HepG2 (cell line): ENCODE data around the gene KRTAP1-5. TPM values are rescaled to one million over a fixed set of nuclear protein-coding genes. Genes with fewer than 3 reads are reported as not detected.

Experiments
- ATAC-seq: fragments of 200-7000 bp; cut with Tn5 transposase; 3 replicates; pipeline ENCODE4 v1.9.1; 2020; ENCODE audit warnings: mild to moderate bottlenecking, moderate library complexity
- BruUV-seq: library from RNA; stranded (reverse); fragments of 400-500 nt; replicated peaks from 2 replicates; lab custom pipeline; 2021; lab: Mats Ljungman, UMichigan
- CTCF ChIA-PET: fragments of 300-600 bp; formaldehyde crosslinking; extraction: SDS; loops from one replicate; lab custom pipeline; 2021; ENCODE audit warnings: low total read pairs, inconsistent platforms, low intra/inter-chr PET ratio; lab: Yijun Ruan, JAX
- POLR2A ChIA-PET: fragments of 350-600 bp; sonication (Branson Sonifier 250); formaldehyde crosslinking; loops from one replicate; lab custom pipeline; 2020; ENCODE audit warnings: antibody characterized with exemption, inconsistent platforms; lab: Yijun Ruan, JAX
- DNase-seq: peaks from one replicate; pipeline ENCODE4 v3.0.0-alpha.2; 2015; ENCODE audit warnings: low spot score
- FAIRE-seq: peaks from 3 replicates; lab custom pipeline; 2011; peaks lifted over from hg19 to GRCh38; lab: Jason Lieb, UNC
- H2AFZ ChIP-seq: one replicate; pipeline ENCODE4 v1.6.1; 2011; ENCODE audit warnings: low read length, inconsistent platforms
- H3K27ac ChIP-seq: fragments of 300-600 bp; 3 replicates; pipeline ENCODE4 v1.8.0; 2011; ENCODE audit warnings: mixed run types, mild to moderate bottlenecking, mixed read lengths, low read length, inconsistent platforms; ENCODE audit not compliant: insufficient read depth; ENCODE audit errors: extremely low read length
- H3K27me3 ChIP-seq, 2 experiments: fragments of 200-600 bp in 1 of 2; 2 replicates in 1 of 2; 3 replicates in 1 of 2; pipeline versions ENCODE4 v1.6.0 to v1.8.0; 2011; ENCODE audit warnings: low read length in 2 of 2, mild to moderate bottlenecking in 2 of 2, moderate library complexity in 2 of 2, inconsistent platforms in 1 of 2; ENCODE audit not compliant: insufficient read depth in 2 of 2, control insufficient read depth in 1 of 2
- H3K36me3 ChIP-seq, 2 experiments: fragments of 200-600 bp in 1 of 2; replicated peaks in 1 of 2; 2 replicates in 1 of 2; 3 replicates in 1 of 2; pipeline versions ENCODE4 v1.5.1 to v1.8.0; 2011; ENCODE audit warnings: low read length in 2 of 2, inconsistent platforms in 1 of 2; ENCODE audit not compliant: insufficient read depth in 2 of 2, control insufficient read depth in 1 of 2
- H3K4me1 ChIP-seq: 2 replicates; pipeline ENCODE4 v1.5.1; 2012; ENCODE audit warnings: low read length, inconsistent platforms; ENCODE audit not compliant: insufficient read depth
- H3K4me2 ChIP-seq: 2 replicates; pipeline ENCODE4 v1.6.0; 2011; ENCODE audit warnings: low read depth, low read length, inconsistent platforms
- H3K4me3 ChIP-seq, 3 experiments: fragments of 200-600 bp in 1 of 3; sonication (generic), shearing (Covaris generic) in 1 of 3; replicated peaks in 1 of 3; 2 replicates each; pipeline ENCODE4 v1.5.1; 2011 to 2016; ENCODE audit warnings: low read length in 3 of 3, inconsistent platforms in 2 of 3, low read depth in 2 of 3, mild to moderate bottlenecking in 2 of 3, control low read depth in 1 of 3, mixed read lengths in 1 of 3; ENCODE audit not compliant: insufficient read depth in 1 of 3
- H3K79me2 ChIP-seq: one replicate; pipeline ENCODE4 v1.6.1; 2011; ENCODE audit warnings: low read length, inconsistent platforms; ENCODE audit not compliant: insufficient read depth
- H3K9ac ChIP-seq: 2 replicates; pipeline ENCODE4 v1.6.0; 2011; ENCODE audit warnings: mild to moderate bottlenecking, low read depth, low read length, inconsistent platforms; ENCODE audit not compliant: insufficient read depth
- H3K9me3 ChIP-seq: 2 replicates; pipeline ENCODE4 v1.5.1; 2012; ENCODE audit warnings: mild to moderate bottlenecking, low read length
- H4K20me1 ChIP-seq: 2 replicates; pipeline ENCODE4 v1.6.0; 2011; ENCODE audit warnings: inconsistent platforms, mild to moderate bottlenecking, low read length, moderate library complexity; ENCODE audit not compliant: insufficient read depth
- CHD4 ChIP-seq: fragments of 200-600 bp; sonication (generic); IDR thresholded peaks from 2 replicates; pipeline ENCODE4 v1.7.0; 2017; ENCODE audit warnings: mild to moderate bottlenecking, low read length, borderline replicate concordance
- CSRNP2 ChIP-seq: sonication (generic); formaldehyde crosslinking; conservative IDR thresholded peaks from 2 replicates; pipeline ENCODE4 v1.8.0; 2022; ENCODE audit warnings: low read depth, missing genetic modification reagents
- JUN ChIP-seq: sonication (generic); formaldehyde crosslinking; IDR thresholded peaks from 2 replicates; pipeline ENCODE4 v1.4.0; 2020; ENCODE audit warnings: mild to moderate bottlenecking, missing genetic modification reagents
- PATZ1 ChIP-seq: sonication (generic); formaldehyde crosslinking; IDR thresholded peaks from 2 replicates; pipeline ENCODE4 v1.4.0; 2020; ENCODE audit warnings: missing genetic modification reagents
- RELA ChIP-seq: sonication (generic); formaldehyde crosslinking; IDR thresholded peaks from 2 replicates; pipeline ENCODE4 v1.4.0; 2020; ENCODE audit warnings: missing genetic modification reagents
- SMAD9 ChIP-seq: sonication (generic); formaldehyde crosslinking; IDR thresholded peaks from 2 replicates; pipeline ENCODE4 v1.5.1; 2020; ENCODE audit warnings: mild to moderate bottlenecking, missing genetic modification reagents
- THAP11 ChIP-seq: IDR thresholded peaks from 2 replicates; pipeline ENCODE4 v1.6.1; 2016; ENCODE audit warnings: missing biosample characterization, missing genetic modification reagents
- TMF1 ChIP-seq: sonication (generic); formaldehyde crosslinking; IDR thresholded peaks from 2 replicates; pipeline ENCODE4 v1.8.1; 2022; ENCODE audit warnings: low read depth, missing genetic modification reagents
- U2AF2 ChIP-seq: fragments of 200-400 bp; formaldehyde crosslinking; IDR thresholded peaks from 2 replicates; pipeline ENCODE4 v1.6.1; 2017; ENCODE audit warnings: low read depth, mild to moderate bottlenecking, low read length
- ZBTB37 ChIP-seq: sonication (generic); formaldehyde crosslinking; IDR thresholded peaks from 2 replicates; pipeline ENCODE4 v1.4.0; 2020; ENCODE audit warnings: mild to moderate bottlenecking, missing genetic modification reagents
- ZFX ChIP-seq: sonication (generic); formaldehyde crosslinking; IDR thresholded peaks from 2 replicates; pipeline ENCODE4 v1.4.0; 2020; ENCODE audit warnings: mild to moderate bottlenecking, low read depth, missing genetic modification reagents, moderate library complexity
- ZNF276 ChIP-seq: sonication (generic); formaldehyde crosslinking; IDR thresholded peaks from 2 replicates; pipeline ENCODE4 v1.4.0; 2020; ENCODE audit warnings: mild to moderate bottlenecking, low read depth, missing genetic modification reagents
- ZNF564 ChIP-seq: sonication (generic); formaldehyde crosslinking; IDR thresholded peaks from 2 replicates; pipeline ENCODE4 v1.8.1; 2023; ENCODE audit warnings: mild to moderate bottlenecking, missing genetic modification reagents
- ZNF629 ChIP-seq: sonication (generic); formaldehyde crosslinking; conservative IDR thresholded peaks from 2 replicates; pipeline ENCODE4 v1.5.0; 2020; ENCODE audit warnings: missing genetic modification reagents
- ZNF678 ChIP-seq: sonication (generic); formaldehyde crosslinking; IDR thresholded peaks from 2 replicates; pipeline ENCODE4 v1.4.0; 2020; ENCODE audit warnings: mild to moderate bottlenecking, missing genetic modification reagents
- ZNF83 ChIP-seq: sonication (generic); formaldehyde crosslinking; IDR thresholded peaks from 2 replicates; pipeline ENCODE4 v1.4.0; 2020; ENCODE audit warnings: missing genetic modification reagents, mild to moderate bottlenecking, borderline replicate concordance
- WGBS: methylation state at CpG from one replicate; pipeline ENCODE4 v1.1.6; 2017; ENCODE audit warnings: low lambda C conversion rate; 5-methylcytosine and 5-hydroxymethylcytosine counted together
- in situ Hi-C: cut with HindIII; loops from 2 replicates; pipeline ENCODE4 v1.10.0; 2017; ENCODE audit warnings: low pct_unique_long_range_greater_than_20kb; ENCODE audit not compliant: extremely low pct_ligation_motif_present
- intact Hi-C: fragments of 100-400 bp; cut with micrococcal nuclease; formaldehyde crosslinking; loops from one replicate; pipeline ENCODE4 v1.10.0; 2022; ENCODE audit not compliant: unreplicated experiment
- polyA plus RNA-seq, 8 experiments: library from polyadenylated mRNA; depleted of rRNA in 3 of 8; stranded (reverse) in 7 of 8; unstranded in 1 of 8; fragments of >200 nt; fragmentation: Illumina TruSeq in 4 of 8; extraction: Trizol in 4 of 8; gene quantifications; 2 replicates each; pipeline versions ENCODE4 v1.2.1 to v1.2.3, GENCODE V29; 2011 to 2016; ENCODE audit warnings: low read depth in 4 of 8, missing spikeins in 1 of 8, mixed read lengths in 1 of 8; ENCODE audit not compliant: insufficient read depth in 1 of 8
- total RNA-seq, 5 experiments: library from RNA; depleted of rRNA; stranded (reverse); fragments of >200 nt; fragmentation: Illumina TruSeq; extraction: Trizol; gene quantifications; 2 replicates each; pipeline ENCODE4 v1.2.3, GENCODE V29; 2016; ENCODE audit warnings: low read depth in 1 of 5

The KRTAP1-5 gene
- total and polyA plus RNA-seq, 2 of the 13 experiments (the other 11 are each of a cell fraction or from before 2014, with no cell fraction given) = 0.09 TPM; not detected in 1

- FAIRE-seq (no peak), DNase-seq (no peak), ATAC-seq (no peak)
- H3K36me3 ChIP-seq = no peaks in the 10 kb centered on the region
- no peak overlapping the region for H3K27ac ChIP-seq
- POLR2A ChIA-PET = no interaction called here
- H3K4me3 ChIP-seq = no peak overlapping the region
- CTCF ChIA-PET = no interaction called here
- intact Hi-C loops (no loop called here), in situ Hi-C loops (no loop called here)
- H3K4me2 ChIP-seq = 0 out of 2 replicates have a peak overlapping the region, but pooled peaks have one; percentile 3
- 47% methylated on average over 5 of the region's 5 CpGs for WGBS
- no peaks in the 10 kb centered on the region for H4K20me1 ChIP-seq
- no peak overlapping the region for H3K9ac ChIP-seq
- H2AFZ ChIP-seq = no peak overlapping the region
- no TSS peak for BruUV-seq
- no peaks in the 10 kb centered on the region for H3K27me3 ChIP-seq
- TF ChIP-seq PATZ1 (no peak), ZNF276 (no peak), CSRNP2 (no peak), ZNF678 (CRISPR knock-in tag) (no peak), ZFX (CRISPR knock-in tag) (no peak), ZNF564 (CRISPR knock-in tag) (no peak), SMAD9 (CRISPR knock-in tag) (no peak), ZNF629 (CRISPR knock-in tag) (peak; percentile 54), TMF1 (CRISPR knock-in tag) (no peak), ZBTB37 (CRISPR knock-in tag) (no peak), RELA (CRISPR knock-in tag) (no peak), U2AF2 (no peak), CHD4 (peak; percentile 24; the same call in 1 of the 2 replicates), JUN (CRISPR knock-in tag) (no peak), THAP11 (CRISPR knock-in tag) (no peak), ZNF83 (CRISPR knock-in tag) (no peak)
- peaks cover 6% of the 10 kb centered on the region; the same call in 1 of the 2 replicates for H3K4me1 ChIP-seq
- H3K79me2 ChIP-seq = no peaks in the 10 kb centered on the region
- no peaks in the 10 kb centered on the region for H3K9me3 ChIP-seq
Measured at GRCh38 chr17:40981115-40981514, 45.9 kb downstream of the KRTAP1-5 start.
